D341Med (cell line): ENCODE data around the gene WARS2.

Source experiments
- DNase-seq: peaks from one replicate; pipeline ENCODE4 v3.0.0; 2012; ENCODE audit warnings: low spot score

The WARS2 gene

DNA sequence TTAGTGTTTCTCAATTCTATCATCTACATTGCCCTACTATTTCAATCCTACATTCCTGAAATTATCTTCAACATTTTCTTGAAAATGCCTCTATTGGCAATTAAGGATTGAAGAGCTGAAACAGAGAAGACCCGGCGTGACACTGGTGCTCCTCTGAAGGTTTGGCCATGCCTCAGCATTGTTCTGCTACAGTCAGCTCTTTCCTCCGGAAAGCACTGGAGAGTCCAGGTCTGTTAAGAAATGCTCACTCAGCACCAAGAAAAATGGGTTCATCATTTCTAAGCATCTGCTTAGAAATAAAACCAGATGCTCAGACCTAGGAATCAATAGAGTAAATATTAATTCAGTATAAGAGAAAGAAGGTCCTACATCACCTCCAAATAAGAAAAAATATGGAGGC is 58.8 kb downstream of the WARS2 start:
- DNase-seq, result no peak

DNA sequence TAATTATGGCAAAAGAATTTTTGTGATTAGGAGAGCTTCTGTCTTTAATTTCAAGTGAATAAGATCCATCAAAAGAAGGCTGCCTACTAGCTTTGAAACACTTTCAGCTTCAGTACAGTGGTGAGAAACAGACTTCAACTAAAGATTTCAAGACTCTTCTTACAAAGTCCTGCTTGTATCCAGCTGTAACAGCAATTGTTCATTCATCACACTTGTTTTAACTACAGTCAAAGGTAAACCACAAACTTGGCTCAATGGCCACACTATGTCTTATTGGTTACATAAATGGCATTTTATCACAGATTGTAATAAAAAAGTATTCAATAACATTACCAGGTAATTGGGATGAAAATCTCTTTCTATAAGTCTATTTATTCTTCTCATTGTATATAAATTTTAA is 59.2 kb downstream of the WARS2 start:
- DNase-seq, result no peak

DNA sequence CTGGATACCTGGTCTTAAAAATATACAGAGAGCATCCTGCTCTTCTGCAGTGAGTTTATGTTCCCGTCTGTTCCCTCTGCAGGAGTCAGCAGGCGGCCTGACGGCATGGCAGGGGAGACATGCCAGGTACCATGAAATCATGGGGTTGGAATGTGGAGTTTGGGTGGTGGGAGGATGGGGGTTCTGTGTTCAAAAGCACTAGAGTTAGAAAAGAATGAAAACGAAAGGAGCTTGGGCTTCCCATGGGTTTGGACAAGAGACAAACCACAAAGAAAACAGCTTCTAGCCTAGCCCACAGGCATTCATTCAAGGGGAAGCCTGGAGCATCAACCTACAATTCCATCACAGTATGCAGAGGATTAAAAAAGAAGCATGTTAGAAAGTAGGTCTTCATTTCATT is 59.9 kb downstream of the WARS2 start:
- no peak for DNase-seq

DNA sequence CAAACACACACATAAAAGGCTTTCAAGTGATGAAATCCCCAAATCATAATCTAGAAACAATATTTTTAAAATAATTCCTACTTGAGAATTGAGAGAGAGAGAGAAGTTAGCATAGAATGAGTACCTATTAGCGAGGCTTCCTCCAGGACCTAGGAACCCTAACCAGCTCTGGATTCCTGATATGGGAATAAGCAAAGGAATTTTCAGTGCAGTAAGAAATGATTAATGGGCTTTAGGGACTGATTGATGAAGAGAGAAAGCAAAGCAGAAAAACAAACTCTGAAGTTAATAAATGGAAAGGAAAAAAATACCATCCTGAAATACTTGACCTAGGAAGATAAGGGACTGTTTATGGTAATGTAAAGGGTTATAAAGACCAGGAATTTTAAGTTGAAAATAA is 60.6 kb downstream of the WARS2 start:
- no peak for DNase-seq

DNA sequence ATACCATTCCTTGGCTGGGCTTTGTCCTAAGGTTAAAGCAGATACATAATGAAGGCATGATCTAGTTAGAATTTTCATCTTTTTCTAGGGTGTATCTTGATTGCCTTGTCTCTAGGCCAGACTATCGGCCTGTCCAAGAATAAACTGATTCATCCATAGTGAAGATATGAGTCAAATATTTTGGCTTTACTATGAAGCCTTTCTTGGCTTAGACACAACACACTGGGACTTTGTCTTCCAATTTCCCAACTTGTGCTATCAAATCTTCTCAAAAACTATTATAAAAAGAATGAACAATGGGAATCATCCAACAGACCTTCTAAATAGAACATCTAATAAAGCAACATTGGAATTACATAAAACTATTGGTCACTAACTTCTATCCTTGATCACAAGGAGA is 64.8 kb downstream of the WARS2 start:
- no peak for DNase-seq

DNA sequence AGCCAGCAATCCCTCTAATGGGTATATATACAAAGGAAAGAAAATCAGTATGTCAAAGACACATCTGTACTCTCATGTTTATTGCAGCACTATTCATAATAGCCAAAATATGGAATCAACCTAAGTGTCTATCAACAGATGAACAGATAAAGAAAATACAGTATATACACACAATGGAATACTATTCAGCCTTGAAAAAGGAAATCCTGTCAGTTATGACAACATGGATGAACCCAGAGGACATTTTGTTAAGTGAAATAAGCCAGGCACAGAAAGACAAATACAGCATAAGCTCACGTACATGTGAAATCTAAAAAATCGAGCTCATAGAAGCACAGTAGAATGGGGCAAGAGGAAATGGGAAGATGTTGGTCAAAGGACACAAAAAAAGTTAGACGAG is 69.1 kb downstream of the WARS2 start:
- no peak for DNase-seq

DNA sequence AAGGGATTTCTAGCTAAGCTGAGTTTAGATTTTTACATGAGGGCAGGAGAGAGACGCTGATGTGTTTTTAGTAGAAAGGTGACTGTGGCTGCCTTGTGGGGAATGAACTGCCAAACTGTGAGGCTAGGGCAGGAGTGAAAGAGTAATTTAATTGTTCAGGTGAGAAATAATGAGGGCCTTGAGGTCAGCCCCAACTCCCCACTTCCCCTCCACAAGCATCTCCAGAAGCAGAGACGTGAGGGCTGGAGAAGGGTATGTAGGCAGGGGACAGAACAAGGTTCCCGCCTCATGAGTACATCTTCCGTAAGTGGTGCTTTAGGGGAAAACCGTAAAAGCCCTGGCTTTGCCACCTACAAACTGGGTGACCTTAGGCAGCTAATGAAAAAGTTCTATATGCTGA is 70.8 kb downstream of the WARS2 start:
- no peak for DNase-seq

DNA sequence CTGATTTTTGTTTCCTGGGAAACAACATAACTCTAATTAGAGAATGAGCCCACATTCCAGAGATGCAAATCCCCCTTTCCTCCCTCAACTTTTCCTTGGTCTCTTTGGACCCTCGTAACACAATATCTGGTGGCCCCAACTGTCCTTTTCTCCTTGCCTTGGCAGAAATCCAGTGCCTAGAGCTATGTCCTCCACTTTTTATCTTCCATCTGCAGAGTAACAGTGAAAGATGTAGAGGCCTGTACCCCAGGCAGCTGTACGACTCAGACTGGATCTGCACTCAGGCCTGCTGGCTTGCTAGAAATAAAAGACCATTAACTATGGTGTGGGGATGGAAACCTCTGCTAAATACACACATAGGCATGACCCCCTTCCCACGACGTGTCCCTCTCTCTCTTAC is 72.0 kb downstream of the WARS2 start:
- DNase-seq, result no peak

DNA sequence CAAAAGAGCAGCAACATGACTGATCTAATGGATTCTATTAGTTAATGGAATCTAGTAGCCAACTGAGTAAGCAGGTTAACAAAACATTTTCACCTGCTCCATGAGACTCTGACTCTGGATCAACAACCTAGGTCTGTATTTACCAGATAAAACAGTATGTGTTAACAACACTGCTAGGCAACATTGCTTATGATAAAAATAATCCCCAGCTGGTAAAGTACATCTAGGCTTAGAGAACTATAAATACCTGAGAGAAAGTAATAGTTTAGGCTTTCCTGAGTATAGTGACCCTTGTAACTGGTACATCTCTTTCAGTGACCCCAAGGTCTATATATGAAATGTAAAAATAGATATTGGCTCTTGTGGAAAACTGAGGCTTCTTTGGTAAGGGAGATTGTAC is 78.8 kb downstream of the WARS2 start:
- no peak for DNase-seq

DNA sequence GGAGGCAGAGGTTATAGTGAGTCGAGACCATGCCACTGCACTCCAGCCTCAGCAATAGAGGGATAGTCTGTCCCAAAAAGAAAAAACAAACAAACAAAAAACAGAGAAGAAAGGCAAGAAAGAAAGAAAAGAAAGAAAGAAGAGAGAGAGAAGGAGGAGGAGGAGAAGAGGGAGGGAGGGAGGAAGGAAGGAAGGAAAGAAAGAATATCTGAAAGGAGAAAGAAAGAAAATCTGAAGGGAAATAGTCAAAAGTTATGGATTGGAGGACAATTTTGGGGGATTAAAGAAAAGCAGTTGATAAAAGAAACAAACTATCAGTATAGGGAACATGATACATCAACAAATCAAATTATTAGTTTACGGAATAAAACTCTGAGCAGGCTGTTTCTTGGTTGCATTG is 84.9 kb downstream of the WARS2 start:
- DNase-seq, result no peak

DNA sequence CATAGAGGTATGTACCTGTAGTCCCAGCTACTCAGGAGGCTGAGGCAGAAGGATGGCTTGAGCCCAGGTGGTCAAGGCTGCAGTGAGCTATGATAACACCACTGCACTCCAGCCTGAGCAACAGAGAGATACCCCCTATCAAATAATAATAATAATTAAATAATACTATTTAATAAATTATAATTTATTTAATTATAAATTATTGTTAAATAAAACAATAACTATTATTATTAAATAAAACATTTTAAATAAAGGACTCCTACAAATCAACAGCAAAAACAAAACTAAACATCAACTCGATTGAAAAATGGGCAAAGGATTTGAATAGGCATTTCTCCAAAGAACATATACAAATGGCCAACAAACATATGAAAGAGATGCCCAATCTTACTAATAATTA is 86.5 kb downstream of the WARS2 start:
- DNase-seq, result no peak

DNA sequence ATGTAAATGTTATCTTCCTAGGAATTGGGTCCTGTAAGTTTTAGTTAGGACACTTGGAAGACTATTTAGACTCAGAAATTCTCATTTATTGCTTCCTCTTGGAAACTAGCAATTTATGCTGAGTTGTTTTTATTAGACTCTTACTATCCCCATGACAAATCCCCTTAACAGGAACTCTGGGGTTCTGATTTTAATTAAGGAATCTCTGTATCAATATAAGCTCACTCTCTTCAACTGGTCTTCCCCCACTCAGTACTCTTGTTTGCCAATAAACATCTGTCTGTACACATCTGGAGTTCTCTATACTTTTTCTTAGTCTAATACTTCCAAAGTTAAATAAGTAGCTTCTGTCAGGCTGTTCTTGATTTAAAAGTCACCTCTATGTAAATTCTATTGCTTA is 88.2 kb downstream of the WARS2 start:
- no peak for DNase-seq

DNA sequence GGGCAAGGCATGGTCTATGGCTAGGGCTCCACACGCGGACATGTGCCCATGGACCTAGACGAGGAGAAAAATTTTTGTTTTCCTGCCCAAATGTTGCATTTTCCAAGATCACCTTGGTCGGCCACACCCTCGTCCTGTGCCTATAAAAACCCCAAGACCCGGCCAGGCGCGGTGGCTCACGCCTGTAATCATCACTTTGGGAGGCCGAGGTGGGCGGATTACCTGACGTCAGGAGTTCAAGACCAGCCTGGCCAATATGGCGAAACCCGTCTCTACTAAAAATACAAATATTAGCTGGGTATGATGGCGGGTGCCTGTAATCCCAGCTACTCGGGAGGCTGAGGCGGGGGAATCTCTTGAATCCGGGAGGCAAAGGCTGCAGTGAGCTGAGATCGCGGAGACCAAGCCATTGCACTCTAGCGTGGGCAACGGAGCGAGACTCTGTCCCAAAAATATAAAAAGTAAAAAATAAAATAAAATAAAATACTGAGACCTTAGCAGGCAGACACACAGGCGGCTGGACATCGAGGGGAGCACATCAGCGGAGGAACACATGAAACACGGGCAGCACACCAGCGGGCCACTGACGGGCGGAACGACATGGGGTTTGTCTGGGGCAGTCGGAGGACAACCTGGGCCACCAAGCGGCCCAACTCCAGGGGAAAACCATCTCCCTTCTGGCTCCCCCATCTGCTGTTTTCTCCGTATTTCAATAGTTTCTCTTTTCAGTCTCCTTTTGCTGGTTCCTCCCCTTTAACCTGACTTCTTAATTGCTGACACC is 91.6 kb downstream of the WARS2 start:
- DNase-seq, result no peak

DNA sequence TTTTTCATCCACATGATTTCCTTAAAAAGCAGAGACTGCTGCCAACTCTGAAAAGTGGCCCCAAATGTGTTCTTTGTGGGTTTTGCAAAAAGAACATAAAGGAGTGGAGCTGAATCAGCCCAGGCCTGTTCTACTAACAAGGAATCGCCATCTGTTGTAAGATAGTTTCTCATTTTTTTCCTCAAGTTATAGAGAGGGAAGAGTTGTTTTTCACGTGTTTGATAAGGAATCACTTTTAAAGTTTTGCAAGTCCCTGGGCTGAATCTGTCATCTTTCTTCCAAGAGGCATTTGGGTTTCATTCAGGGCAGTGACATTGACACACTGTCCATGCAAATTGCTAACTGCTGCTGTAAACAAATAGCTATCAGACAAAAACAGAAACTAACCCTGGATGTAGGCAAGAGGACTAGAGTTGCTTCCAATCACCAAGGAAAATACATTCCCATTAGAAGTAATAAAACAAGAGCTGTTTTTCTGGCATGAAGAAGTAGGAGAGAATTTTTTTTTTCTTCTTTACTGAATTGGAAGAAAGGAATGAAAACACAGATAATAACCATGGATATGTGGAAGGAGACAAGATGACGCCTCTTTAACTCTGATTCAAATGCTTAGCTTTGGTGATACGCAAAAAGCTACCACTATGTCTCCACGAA is 93.5 kb downstream of the WARS2 start:
- no peak for DNase-seq

DNA sequence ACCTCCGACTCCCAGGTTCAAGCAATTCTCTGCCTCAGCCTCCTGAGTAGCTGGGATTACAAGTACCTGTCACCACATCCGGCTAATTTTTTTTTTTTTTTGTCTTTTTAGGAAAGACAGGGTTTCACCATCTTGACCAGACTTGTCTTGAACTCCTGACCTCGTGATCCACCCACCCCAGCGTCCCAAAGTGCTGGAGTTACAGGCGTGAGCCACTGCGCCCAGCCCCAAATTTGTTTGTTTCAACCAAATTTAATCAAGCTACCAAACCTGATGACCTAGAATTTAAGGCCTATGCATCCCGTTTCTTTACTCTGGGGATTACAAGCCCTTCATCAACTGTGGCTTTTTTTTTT is 94.0 kb downstream of the WARS2 start:
- DNase-seq, result no peak

DNA sequence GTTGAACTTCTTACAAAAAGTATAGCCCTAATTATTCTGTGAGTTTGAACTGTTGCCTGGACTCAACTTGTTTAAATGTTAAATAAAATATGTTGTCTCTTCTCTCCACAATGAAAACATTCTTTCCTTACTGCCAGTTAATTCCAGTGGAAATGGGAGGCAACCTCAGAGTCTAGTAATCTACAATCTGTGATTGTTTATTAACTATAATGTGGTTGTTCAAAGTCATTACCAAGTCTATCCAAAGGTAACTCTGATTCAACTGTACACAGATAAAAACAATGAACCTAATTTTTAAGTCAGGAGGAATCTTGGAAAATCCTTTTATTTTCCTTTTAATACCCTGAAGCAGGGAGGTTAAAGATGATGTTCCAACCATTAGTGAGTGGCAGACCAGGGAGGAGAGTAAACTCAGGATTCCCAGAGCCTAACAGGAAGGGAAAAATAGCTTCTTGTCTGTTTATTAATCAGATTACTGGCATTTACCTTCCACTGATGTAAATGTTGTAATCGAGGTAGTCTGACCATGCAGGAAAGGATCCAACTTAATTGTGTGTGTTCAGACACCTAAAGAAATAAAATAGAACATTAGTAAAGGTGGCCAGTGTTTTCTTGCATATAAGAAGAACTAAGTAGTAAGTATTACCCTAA is 95.2 kb downstream of the WARS2 start:
- no peak for DNase-seq

DNA sequence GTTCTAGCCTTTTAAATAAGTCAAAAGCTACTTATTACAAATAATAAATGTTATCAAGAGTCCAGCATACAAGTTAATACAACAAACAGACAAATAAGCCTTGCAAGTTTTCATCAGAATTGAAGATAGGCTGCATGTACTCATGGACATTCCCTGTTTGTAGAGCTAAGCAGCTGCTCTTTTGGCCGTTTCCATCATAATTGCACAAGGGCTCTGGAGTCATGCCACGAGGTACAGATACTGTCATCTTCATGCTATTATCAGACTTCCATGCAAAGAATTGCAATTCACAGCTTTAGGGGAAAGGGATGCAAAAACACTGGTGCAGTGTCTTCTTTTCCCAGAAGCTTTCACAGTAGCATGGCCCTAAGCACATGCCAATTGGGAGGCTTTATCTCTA is 99.5 kb downstream of the WARS2 start:
- DNase-seq, result no peak

DNA sequence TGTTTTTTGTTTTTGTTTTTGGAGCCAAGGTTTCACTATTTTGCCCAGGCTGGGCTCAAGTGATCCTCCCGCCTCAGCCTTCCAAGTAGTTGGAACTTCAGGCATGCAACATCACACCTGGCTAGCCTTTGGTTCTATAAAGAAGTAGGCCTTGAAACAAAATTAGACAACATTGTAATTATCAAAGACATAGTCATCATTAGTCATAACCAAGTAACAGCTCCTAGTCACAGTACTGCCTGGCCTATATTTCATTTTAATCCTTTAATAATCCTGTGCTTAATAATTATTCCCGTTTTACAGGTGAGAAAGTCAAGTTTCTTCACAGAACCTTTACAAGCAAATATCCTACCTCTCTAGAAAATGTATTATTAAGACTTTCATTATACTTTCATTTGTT is 100.0 kb downstream of the WARS2 start:
- DNase-seq, result no peak

DNA sequence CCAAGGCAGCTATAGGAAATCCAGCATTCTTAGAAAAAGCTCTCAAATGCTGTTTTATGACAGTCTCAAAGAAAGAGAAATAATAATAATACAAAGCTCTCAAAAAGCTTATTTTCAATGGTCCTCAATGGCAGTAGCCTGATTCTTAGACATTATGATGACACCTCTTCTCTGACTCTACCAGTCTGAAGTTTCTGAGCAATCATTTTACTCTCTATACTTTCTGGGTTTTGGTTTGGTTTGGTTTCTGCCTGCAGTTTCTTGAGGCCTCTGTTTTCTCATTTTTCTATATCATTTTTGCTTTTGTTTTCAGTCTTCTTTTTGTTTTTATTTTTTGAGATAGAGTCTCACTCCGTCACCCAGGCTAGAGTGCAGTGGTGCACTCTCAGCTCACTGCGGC is 102.1 kb downstream of the WARS2 start:
- no peak for DNase-seq

DNA sequence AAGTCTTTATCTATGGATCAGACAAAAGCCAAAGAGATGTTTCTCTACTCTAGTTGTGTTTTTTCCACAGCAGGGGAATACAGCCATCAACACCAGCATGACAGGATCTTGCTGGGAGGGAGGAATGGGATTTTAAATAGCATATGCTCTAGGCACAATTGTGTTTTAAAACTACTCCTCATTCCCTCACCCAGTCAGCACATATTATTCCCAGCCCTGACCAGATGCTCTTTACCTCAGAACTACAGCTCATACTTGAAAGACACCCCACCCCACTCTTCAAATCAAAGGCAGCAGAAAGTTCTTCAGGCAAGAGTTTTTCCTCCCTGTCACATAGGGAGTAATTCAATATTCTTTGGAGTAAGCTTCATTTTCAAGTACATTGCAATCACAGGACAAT is 106.1 kb downstream of the WARS2 start:
- no peak for DNase-seq

DNA sequence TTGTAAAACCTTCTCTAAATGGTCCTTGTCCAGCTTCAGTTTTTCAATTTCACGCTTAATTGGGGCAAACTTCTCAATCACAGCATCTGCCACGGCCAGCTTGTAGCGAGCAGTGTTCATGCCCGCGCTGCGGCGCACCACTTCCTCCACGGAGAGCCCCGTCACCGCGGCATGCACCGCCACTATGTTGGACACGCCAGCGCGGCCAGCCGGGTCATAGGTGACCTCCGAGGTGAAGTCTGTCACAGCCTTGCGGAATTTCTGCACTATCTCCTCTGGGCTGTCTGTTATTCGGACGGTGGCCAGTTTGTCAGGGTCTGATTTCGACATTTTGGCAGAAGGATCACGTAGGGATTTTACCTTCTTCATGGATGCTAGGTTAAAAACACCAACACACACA is 107.5 kb downstream of the WARS2 start:
- peak; percentile 32 for DNase-seq

DNA sequence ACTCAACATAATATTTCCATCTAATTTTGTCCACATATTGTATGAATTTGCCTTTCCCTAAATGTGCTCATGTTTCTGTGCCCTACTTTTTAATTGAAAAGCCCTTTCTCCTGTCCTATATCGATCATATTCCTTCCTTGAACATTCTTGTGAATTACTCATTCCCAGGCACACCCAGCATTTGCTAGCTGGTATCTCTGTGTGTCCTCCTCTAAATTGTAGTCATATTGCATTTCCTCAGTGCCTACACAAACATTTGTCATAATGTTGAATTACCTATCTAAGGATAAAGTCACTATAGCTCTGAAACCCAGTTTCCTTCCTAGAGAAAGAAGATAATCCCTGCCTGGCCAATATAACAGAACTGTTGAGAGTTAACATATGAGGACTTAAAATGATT is 112.7 kb downstream of the WARS2 start:
- DNase-seq, result no peak

DNA sequence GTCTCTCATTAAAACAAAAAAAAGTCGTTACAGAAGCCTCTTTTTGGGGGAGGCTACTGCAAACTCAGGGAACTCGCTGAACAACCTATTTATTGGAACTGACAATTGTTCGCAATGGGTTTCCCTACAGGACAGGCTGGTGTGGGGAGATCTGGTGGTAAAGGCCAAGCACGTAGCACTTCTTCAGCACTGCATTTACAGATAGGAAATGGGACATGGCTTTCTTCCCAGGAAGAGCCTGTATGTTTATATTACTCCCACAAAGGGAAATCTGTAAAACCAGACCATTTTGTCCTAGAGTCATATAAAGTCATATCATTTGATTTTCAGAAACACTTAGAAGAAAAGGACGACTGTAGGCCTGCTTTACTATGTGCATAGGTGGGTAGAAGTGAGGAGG is 113.5 kb downstream of the WARS2 start:
- DNase-seq, result no peak

DNA sequence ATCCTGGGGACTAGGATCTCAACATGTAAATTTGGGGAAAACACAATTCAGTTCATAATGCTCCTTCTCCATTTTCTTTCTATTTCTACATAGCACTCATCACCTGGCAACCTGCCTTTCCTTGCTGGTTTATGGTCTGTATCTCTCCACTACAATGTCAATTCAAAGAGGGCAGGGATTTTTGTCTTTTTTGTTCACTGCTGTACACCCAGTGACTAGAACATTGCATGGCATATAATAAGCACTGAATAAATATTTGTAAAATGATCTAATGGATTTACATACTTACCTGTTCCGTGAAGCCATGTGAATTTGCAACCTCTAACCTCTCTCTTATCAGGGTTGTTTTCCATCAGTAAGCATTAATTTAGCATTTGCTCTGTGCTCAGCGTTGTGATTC is 124.9 kb downstream of the WARS2 start:
- DNase-seq, result no peak
